Parathyroid adenoma (tissue), 2 donors: ENCODE data around the gene FAU.
"Not testable (repeated sequence)": the region's sequence is repeated elsewhere in the genome, so short reads cannot be mapped to it uniquely, and the experiment has no call there.

Experiments used
- H2AFZ ChIP-seq: fragments of 300-600 bp; sonication (generic); one replicate; pipeline ENCODE4 v1.7.0; 2017; ENCODE audit warnings: antibody characterized with exemption, mild to moderate bottlenecking
- H3K27ac ChIP-seq: fragments of 300-600 bp; sonication (generic); one replicate; pipeline ENCODE4 v1.7.0; 2017
- H3K27me3 ChIP-seq: fragments of 300-600 bp; sonication (generic); one replicate; pipeline ENCODE4 v1.7.0; 2017; ENCODE audit warnings: low read length; ENCODE audit not compliant: control insufficient read depth, insufficient read depth
- H3K36me3 ChIP-seq: fragments of 300-600 bp; sonication (generic); one replicate; pipeline ENCODE4 v1.7.0; 2017; ENCODE audit warnings: low read length; ENCODE audit not compliant: control insufficient read depth, insufficient read depth
- H3K4me1 ChIP-seq: fragments of 300-600 bp; sonication (generic); one replicate; pipeline ENCODE4 v1.7.0; 2017; ENCODE audit warnings: control low read depth
- H3K4me2 ChIP-seq: fragments of 300-600 bp; sonication (generic); one replicate; pipeline ENCODE4 v1.7.0; 2017; ENCODE audit warnings: low read length
- H3K4me3 ChIP-seq: fragments of 300-600 bp; sonication (generic); one replicate; pipeline ENCODE4 v1.7.0; 2017; ENCODE audit warnings: low read depth, low read length
- H3K79me2 ChIP-seq: fragments of 300-600 bp; sonication (generic); one replicate; pipeline ENCODE4 v1.7.0; 2017; ENCODE audit warnings: control low read depth
- H3K9ac ChIP-seq: fragments of 300-600 bp; sonication (generic); one replicate; pipeline ENCODE4 v1.7.0; 2017; ENCODE audit warnings: mild to moderate bottlenecking
- H3K9me3 ChIP-seq: fragments of 300-600 bp; sonication (generic); one replicate; pipeline ENCODE4 v1.7.0; 2017; ENCODE audit warnings: low read length; ENCODE audit not compliant: control insufficient read depth
- TF ChIP-seq, protein P1 (sequence below): fragments of 300-600 bp; sonication (generic); IDR thresholded peaks from one replicate; pipeline ENCODE4 v1.7.0; 2017; ENCODE audit warnings: antibody characterized with exemption, mild to moderate bottlenecking
- donor health status: primary hyperparathyroidism.

Gene FAU

DNA sequence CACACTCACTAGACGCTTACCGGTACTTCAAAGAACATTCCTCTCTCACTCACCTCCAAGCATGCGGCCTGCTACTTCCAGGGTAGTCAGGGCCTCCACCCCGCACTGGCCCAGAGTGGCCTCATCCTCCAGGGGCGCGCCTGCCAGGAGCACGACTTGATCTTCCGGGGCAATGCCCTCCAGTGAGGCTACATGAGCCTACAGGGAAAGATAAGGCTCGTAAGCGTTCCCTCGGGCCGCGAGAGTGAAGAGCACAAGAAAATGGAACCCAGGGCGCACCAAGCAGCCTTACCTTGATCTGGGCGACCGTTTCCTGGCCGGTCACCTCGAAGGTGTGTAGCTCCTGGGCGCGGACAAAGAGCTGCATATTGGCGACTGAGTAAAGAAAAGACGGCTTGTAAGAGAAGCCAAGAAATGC, 478 bp downstream of the FAU start:
- peak overlapping the region; percentile 80 for H2AFZ ChIP-seq
- peak overlapping the region; percentile 84 for H3K4me2 ChIP-seq
- no peaks in the 10 kb centered on the region for H3K27me3 ChIP-seq
- peak overlapping the region; percentile 76 for H3K9ac ChIP-seq
- no peaks in the 10 kb centered on the region for H3K9me3 ChIP-seq
- TF ChIP-seq, protein P1, sequence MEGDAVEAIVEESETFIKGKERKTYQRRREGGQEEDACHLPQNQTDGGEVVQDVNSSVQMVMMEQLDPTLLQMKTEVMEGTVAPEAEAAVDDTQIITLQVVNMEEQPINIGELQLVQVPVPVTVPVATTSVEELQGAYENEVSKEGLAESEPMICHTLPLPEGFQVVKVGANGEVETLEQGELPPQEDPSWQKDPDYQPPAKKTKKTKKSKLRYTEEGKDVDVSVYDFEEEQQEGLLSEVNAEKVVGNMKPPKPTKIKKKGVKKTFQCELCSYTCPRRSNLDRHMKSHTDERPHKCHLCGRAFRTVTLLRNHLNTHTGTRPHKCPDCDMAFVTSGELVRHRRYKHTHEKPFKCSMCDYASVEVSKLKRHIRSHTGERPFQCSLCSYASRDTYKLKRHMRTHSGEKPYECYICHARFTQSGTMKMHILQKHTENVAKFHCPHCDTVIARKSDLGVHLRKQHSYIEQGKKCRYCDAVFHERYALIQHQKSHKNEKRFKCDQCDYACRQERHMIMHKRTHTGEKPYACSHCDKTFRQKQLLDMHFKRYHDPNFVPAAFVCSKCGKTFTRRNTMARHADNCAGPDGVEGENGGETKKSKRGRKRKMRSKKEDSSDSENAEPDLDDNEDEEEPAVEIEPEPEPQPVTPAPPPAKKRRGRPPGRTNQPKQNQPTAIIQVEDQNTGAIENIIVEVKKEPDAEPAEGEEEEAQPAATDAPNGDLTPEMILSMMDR, result no peak
- H3K36me3 ChIP-seq, result no peaks in the 10 kb centered on the region
- H3K4me1 ChIP-seq, result peaks cover 6% of the 10 kb centered on the region
- peak overlapping the region; percentile 91 for H3K27ac ChIP-seq
- peaks cover 9% of the 10 kb centered on the region for H3K79me2 ChIP-seq
- H3K4me3 ChIP-seq, result peak overlapping the region; percentile 88

DNA sequence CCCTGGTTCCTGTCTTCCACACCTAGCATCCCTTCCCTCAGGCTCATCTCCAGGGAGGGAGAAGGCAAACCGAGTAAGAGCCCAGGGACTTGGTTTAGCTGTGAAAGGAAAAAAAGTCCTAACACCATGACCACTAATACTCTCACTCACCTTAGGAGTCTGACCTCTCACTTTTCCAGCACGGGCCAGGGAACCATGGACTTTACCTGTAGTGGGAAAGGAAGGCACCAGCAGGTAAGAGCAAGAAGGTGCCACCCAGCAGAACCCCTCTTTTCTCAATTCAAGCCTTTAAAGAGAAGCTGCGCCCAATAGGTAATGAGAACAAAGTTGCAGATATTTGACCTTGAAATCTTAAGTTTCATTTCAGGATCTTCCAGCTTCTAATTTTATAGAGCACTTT, 1.1 kb downstream of the FAU start:
- H3K9ac ChIP-seq, result no peak overlapping the region
- no peaks in the 10 kb centered on the region for H3K27me3 ChIP-seq
- peaks cover 8% of the 10 kb centered on the region for H3K4me1 ChIP-seq
- peaks cover 9% of the 10 kb centered on the region for H3K79me2 ChIP-seq
- H3K36me3 ChIP-seq, result no peaks in the 10 kb centered on the region
- peak overlapping the region; percentile 91 for H3K27ac ChIP-seq
- H2AFZ ChIP-seq, result no peak overlapping the region
- H3K9me3 ChIP-seq, result no peaks in the 10 kb centered on the region
- TF ChIP-seq, protein P1, result no peak
- peak overlapping the region; percentile 88 for H3K4me3 ChIP-seq
- peak overlapping the region; percentile 84 for H3K4me2 ChIP-seq

DNA sequence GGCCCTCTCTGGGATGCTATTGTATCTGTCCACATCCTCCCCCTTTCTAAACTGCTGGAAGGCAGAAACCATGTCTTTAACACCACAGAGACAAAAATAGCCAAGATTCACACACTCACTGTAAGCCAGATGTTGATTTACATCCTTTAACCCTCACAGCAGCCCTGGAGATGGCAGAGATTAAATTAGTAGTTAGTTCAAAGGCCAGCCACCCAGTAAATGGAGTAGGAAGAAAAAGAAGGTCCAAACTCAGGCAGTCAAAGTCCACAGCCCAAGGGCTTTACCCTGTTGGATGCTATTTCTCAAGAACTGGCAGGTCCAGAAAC, 2.3 kb downstream of the FAU start:
- TF ChIP-seq, protein P1, result no peak
- Histone ChIP-seq H3K4me2 (no peak overlapping the region), H3K4me1 (peaks cover 8% of the 10 kb centered on the region), H3K27me3 (no peaks in the 10 kb centered on the region), H3K27ac (no peak overlapping the region), H3K36me3 (no peaks in the 10 kb centered on the region), H3K9ac (no peak overlapping the region), H3K79me2 (peaks cover 9% of the 10 kb centered on the region), H3K9me3 (no peaks in the 10 kb centered on the region), H3K4me3 (no peak overlapping the region), H2AFZ (no peak overlapping the region)

- H3K27ac ChIP-seq, H3K27me3 ChIP-seq, H3K4me1 ChIP-seq, H3K9ac ChIP-seq, H3K4me2 ChIP-seq, H3K36me3 ChIP-seq, H3K9me3 ChIP-seq, H2AFZ ChIP-seq, H3K4me3 ChIP-seq: not testable (repeated sequence)
- H3K79me2 ChIP-seq, result peaks cover 11% of the 10 kb centered on the region
These were observed 2.9 kb downstream of the FAU start for GRCh38 chr11:65118891-65119669.

DNA sequence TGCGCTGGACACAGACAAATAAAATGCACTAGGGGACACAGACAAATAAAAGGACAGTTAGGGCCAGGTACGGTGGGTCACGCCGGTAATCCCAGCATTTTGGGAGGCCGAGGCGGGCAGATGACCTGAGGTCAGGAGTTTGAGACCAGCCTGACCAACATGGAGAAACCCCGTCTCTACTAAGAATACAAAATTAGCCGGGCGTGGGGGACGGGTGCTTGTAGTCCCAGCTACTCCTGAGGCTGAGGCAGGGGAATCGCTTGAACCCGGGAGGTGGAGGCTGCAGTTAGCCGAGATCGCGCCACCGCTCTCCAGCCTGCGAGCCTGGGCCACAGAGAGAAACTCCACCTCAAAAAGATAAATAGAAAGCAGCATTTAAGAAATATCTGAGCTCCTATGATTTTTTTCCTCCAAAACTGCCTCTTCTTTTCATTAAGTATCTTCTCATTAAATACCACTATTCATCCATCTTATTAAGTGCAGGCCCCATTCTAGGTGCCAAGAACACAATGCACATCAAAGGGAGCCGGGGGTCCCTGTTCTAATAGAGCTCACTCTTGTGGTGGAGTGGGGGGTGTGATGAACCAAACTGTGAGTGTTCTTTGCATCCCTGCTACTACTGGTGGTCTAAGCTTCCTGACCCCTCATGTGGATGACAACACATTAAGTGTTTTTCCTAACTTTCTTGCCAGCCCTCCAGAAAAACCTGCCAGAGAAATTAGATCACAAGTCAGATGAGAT, 3.7 kb downstream of the FAU start:
- Histone ChIP-seq H3K79me2 (peaks cover 11% of the 10 kb centered on the region), H3K9ac (no peak overlapping the region), H3K27me3 (no peaks in the 10 kb centered on the region), H3K27ac (peak overlapping the region; percentile 39), H3K36me3 (no peaks in the 10 kb centered on the region), H3K4me2 (no peak overlapping the region), H2AFZ (no peak overlapping the region), H3K4me3 (peak overlapping the region; percentile 75), H3K9me3 (no peaks in the 10 kb centered on the region), H3K4me1 (peaks cover 8% of the 10 kb centered on the region)
- TF ChIP-seq, protein P1, result no peak
